HepG2 (cell line): ENCODE data around the gene CDC34.

Experiments
- FOXM1 ChIP-seq: sonication (generic); formaldehyde crosslinking; IDR thresholded peaks from 2 replicates; pipeline ENCODE4 v1.5.0; 2020; ENCODE audit warnings: missing genetic modification reagents
- GABPB1 ChIP-seq: IDR thresholded peaks from 2 replicates; pipeline ENCODE4 v1.6.1; 2016; ENCODE audit warnings: mild to moderate bottlenecking, missing genetic modification reagents, moderate library complexity, missing compliant biosample characterization
- GFI1 ChIP-seq: sonication (generic); formaldehyde crosslinking; IDR thresholded peaks from 2 replicates; pipeline ENCODE4 v1.5.0; 2020; ENCODE audit warnings: missing genetic modification reagents, mild to moderate bottlenecking, borderline replicate concordance
- MYC ChIP-seq: sonication (generic); formaldehyde crosslinking; IDR thresholded peaks from 2 replicates; pipeline ENCODE4 v1.9.0; 2021; ENCODE audit warnings: missing genetic modification reagents, borderline replicate concordance
- PCBP1 ChIP-seq: fragments of 200-400 bp; formaldehyde crosslinking; IDR thresholded peaks from 2 replicates; pipeline ENCODE4 v1.6.1; 2017; ENCODE audit warnings: mild to moderate bottlenecking, low read depth, low read length, borderline replicate concordance
- PHF8 ChIP-seq: sonication (generic); formaldehyde crosslinking; IDR thresholded peaks from 2 replicates; pipeline ENCODE4 v1.5.0; 2020; ENCODE audit warnings: missing genetic modification reagents
- POLR2A ChIP-seq, 2 experiments: IDR thresholded peaks; 2 replicates each; pipeline ENCODE4 v1.6.1; 2011; ENCODE audit warnings: low read depth in 2 of 2, low read length in 2 of 2, mild to moderate bottlenecking in 1 of 2, moderate library complexity in 1 of 2; ENCODE audit not compliant: insufficient read depth in 1 of 2
- TF ChIP-seq, protein P1 (sequence below): sonication (generic); formaldehyde crosslinking; conservative IDR thresholded peaks from 2 replicates; pipeline ENCODE4 v1.8.0; 2022; ENCODE audit warnings: missing genetic modification reagents
- TF ChIP-seq, protein P2 (sequence below): sonication (generic); formaldehyde crosslinking; IDR thresholded peaks from 2 replicates; pipeline ENCODE4 v1.8.1; 2023; ENCODE audit warnings: mild to moderate bottlenecking, missing genetic modification reagents, borderline replicate concordance

GRCh38 chr19:540867-541637, 9.5 kb downstream of the CDC34 start:
- TF ChIP-seq PCBP1, result no peak
- TF ChIP-seq MYC (CRISPR knock-in tag), result no peak
- TF ChIP-seq FOXM1 (CRISPR knock-in tag), result no peak
- TF ChIP-seq, protein P1, sequence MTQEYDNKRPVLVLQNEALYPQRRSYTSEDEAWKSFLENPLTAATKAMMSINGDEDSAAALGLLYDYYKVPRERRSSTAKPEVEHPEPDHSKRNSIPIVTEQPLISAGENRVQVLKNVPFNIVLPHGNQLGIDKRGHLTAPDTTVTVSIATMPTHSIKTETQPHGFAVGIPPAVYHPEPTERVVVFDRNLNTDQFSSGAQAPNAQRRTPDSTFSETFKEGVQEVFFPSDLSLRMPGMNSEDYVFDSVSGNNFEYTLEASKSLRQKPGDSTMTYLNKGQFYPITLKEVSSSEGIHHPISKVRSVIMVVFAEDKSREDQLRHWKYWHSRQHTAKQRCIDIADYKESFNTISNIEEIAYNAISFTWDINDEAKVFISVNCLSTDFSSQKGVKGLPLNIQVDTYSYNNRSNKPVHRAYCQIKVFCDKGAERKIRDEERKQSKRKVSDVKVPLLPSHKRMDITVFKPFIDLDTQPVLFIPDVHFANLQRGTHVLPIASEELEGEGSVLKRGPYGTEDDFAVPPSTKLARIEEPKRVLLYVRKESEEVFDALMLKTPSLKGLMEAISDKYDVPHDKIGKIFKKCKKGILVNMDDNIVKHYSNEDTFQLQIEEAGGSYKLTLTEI, result no peak
- no peak for TF ChIP-seq GABPB1
- TF ChIP-seq GFI1, result no peak
- TF ChIP-seq, protein P2, sequence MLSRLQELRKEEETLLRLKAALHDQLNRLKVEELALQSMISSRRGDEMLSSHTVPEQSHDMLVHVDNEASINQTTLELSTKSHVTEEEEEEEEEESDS (CRISPR knock-in tag), result no peak
- no peak for TF ChIP-seq POLR2A (IDR thresholded peaks at IDR 0.05; ENCODE audit: insufficient read depth in 1 of 2, low read depth in 2 of 2, low read length in 2 of 2)
- TF ChIP-seq PHF8 (CRISPR knock-in tag), result no peak
